ENCODE data around the gene PTPN2. TPM values are rescaled to one million over a fixed set of nuclear protein-coding genes. Genes with fewer than 3 reads are reported as not detected.
"Not testable (repeated sequence)": the region's sequence is repeated elsewhere in the genome, so short reads cannot be mapped to it uniquely, and the experiment has no call there.

The PTPN2 gene
- total RNA-seq, 1 experiment from 2014 or later: 46.9 TPM

GRCh38 chr18:12880541-12880910, 3.5 kb downstream of the PTPN2 start:
- Histone ChIP-seq H3K27me3 (ENCODE audit: control insufficient read depth, insufficient read depth, low read length) (no peaks in the 10 kb centered on the region), H3K4me3 (ENCODE audit: insufficient read depth, low read depth, low read length) (no peak overlapping the region), H3K36me3 (replicated peaks; ENCODE audit: control insufficient read depth, insufficient read depth, low read length) (no peaks in the 10 kb centered on the region)
- no peak for DNase-seq

DNA sequence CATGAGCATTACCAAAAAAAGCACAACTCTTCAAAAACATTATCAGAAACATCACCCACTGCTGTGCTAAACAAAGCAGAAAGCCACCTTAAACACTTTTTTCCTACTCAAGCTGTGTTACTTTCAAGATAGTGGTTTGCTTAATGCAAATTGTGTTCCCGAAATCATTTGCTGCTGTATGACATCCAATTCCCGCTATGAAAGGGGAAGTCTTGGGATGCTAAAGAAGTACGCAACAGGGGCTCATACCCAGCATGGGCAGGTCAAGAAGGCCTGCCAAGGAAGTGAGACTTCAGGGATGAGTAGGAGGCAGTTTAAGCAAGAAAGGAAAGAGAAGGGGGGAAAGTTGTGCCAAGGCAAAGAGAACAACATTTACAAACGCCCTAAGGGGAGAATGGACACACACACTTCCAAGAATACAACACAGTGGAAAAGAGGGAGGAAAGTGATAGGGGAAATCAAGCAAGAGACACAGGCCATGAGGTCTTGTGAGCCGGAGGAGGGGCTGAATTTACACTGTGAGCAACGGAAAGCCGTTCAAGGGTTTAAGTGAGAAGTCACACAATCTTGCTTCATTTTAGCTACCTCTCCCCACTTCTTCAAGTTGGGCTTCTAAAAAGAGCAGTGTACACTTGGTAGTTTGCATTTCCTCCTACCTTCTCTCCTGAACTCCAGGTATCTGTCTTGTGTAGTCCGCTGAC, 4.0 kb downstream of the PTPN2 start:
- DNase-seq: peak; percentile 55
- Histone ChIP-seq H3K4me3 (ENCODE audit: insufficient read depth, low read depth, low read length) (no peak overlapping the region), H3K27me3 (ENCODE audit: control insufficient read depth, insufficient read depth, low read length) (no peaks in the 10 kb centered on the region), H3K36me3 (replicated peaks; ENCODE audit: control insufficient read depth, insufficient read depth, low read length) (no peaks in the 10 kb centered on the region)

- not testable (repeated sequence) for H3K36me3 ChIP-seq (replicated peaks; ENCODE audit: control insufficient read depth, insufficient read depth, low read length); H3K27me3 ChIP-seq (ENCODE audit: control insufficient read depth, insufficient read depth, low read length); H3K4me3 ChIP-seq (ENCODE audit: insufficient read depth, low read depth, low read length); DNase-seq
Observed at GRCh38 chr18:12874992-12875391, 9.0 kb downstream of the PTPN2 start.

- DNase-seq; H3K4me3 ChIP-seq (ENCODE audit: insufficient read depth, low read depth, low read length); H3K27me3 ChIP-seq (ENCODE audit: control insufficient read depth, insufficient read depth, low read length); H3K36me3 ChIP-seq (replicated peaks; ENCODE audit: control insufficient read depth, insufficient read depth, low read length): not testable (repeated sequence)
Observed at GRCh38 chr18:12873961-12874567, 10.0 kb downstream of the PTPN2 start.

- no peak for DNase-seq
- H3K4me3 ChIP-seq (ENCODE audit: insufficient read depth, low read depth, low read length): no peak overlapping the region
- no peaks in the 10 kb centered on the region for H3K36me3 ChIP-seq (replicated peaks; ENCODE audit: control insufficient read depth, insufficient read depth, low read length)
- H3K27me3 ChIP-seq (ENCODE audit: control insufficient read depth, insufficient read depth, low read length): no peaks in the 10 kb centered on the region
Observed at GRCh38 chr18:12872408-12872807, 11.6 kb downstream of the PTPN2 start.

GRCh38 chr18:12868576-12868975, 15.5 kb downstream of the PTPN2 start:
- no peaks in the 10 kb centered on the region for H3K27me3 ChIP-seq (ENCODE audit: control insufficient read depth, insufficient read depth, low read length)
- DNase-seq: no peak
- no peaks in the 10 kb centered on the region for H3K36me3 ChIP-seq (replicated peaks; ENCODE audit: control insufficient read depth, insufficient read depth, low read length)
- no peak overlapping the region for H3K4me3 ChIP-seq (ENCODE audit: insufficient read depth, low read depth, low read length)

- no peaks in the 10 kb centered on the region for H3K27me3 ChIP-seq (ENCODE audit: control insufficient read depth, insufficient read depth, low read length)
- no peak overlapping the region for H3K4me3 ChIP-seq (ENCODE audit: insufficient read depth, low read depth, low read length)
- H3K36me3 ChIP-seq (replicated peaks; ENCODE audit: control insufficient read depth, insufficient read depth, low read length): no peaks in the 10 kb centered on the region
- no peak for DNase-seq
Observed at GRCh38 chr18:12867441-12868123, 16.5 kb downstream of the PTPN2 start.

DNA sequence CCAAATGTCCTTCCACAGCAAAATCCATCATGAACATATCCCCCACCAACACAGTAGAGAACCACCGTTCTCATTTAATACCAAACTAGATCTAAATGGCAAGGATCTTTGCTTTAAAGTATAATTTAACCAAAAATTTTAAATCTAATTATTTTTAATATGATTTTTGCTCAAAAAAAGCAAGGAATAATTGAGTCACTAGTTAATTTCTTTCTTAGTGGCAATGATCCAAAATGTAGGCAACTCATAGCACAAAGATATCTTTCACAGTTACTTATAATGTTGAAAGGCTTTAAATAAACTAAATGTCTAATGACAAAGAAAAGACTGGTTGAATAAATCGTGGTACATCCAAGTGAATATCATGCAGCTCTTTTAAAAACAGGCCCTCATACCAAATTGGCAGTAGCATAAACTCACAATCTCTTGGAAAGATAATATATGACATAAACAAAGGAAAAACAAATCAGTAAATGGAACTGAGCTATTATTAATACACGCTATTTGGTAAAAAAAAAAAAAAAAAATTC, 20.3 kb downstream of the PTPN2 start:
- Histone ChIP-seq H3K36me3 (replicated peaks; ENCODE audit: control insufficient read depth, insufficient read depth, low read length) (no peaks in the 10 kb centered on the region), H3K27me3 (ENCODE audit: control insufficient read depth, insufficient read depth, low read length) (no peaks in the 10 kb centered on the region), H3K4me3 (ENCODE audit: insufficient read depth, low read depth, low read length) (no peak overlapping the region)
- DNase-seq: no peak

DNA sequence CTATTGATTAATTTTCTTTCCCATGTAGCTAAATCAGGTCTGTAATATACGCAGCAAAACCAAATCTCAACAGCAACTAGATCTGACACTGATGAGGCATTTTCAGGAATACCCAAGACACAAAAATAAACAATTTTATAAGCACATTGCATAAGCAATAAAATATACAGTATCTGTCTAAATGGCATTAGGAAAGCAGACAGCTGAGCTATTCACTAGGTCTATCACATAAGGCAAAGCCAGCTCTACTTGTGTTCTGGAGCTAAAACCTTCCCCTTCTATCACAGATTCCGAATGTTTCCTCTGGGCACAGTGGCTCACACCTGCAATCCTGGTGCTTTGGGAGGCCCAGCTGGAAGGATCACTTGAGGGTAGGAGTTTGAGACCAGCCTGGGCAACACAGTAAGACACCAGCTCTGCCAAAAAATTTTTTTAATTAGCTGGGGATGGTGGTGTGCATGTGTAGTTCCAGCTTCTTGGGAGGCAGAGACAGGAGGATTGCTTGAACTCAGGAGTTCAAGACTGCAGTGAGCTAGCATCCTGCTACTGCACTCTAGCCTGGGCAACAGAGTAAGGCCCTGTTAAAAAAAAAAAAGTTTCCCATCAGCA, 21.1 kb downstream of the PTPN2 start:
- no peak for DNase-seq
- no peak overlapping the region for H3K4me3 ChIP-seq (ENCODE audit: insufficient read depth, low read depth, low read length)
- no peaks in the 10 kb centered on the region for H3K27me3 ChIP-seq (ENCODE audit: control insufficient read depth, insufficient read depth, low read length)

GRCh38 chr18:12862467-12862866, 21.6 kb downstream of the PTPN2 start:
- peak; percentile 62 for DNase-seq
- no peak overlapping the region for H3K4me3 ChIP-seq (ENCODE audit: insufficient read depth, low read depth, low read length)

More for the DNA sequence above, 21.1 kb downstream of the PTPN2 start:
- no peaks in the 10 kb centered on the region for H3K36me3 ChIP-seq (replicated peaks; ENCODE audit: control insufficient read depth, insufficient read depth, low read length)

GRCh38 chr18:12861637-12862036, 22.4 kb downstream of the PTPN2 start:
- no peak overlapping the region for H3K4me3 ChIP-seq (ENCODE audit: insufficient read depth, low read depth, low read length)
- H3K27me3 ChIP-seq (ENCODE audit: control insufficient read depth, insufficient read depth, low read length): no peaks in the 10 kb centered on the region
- DNase-seq: no peak
- H3K36me3 ChIP-seq (replicated peaks; ENCODE audit: control insufficient read depth, insufficient read depth, low read length): no peaks in the 10 kb centered on the region

More at GRCh38 chr18:12862467-12862866, 21.6 kb downstream of the PTPN2 start:
- Histone ChIP-seq H3K36me3 (replicated peaks; ENCODE audit: control insufficient read depth, insufficient read depth, low read length) (no peaks in the 10 kb centered on the region), H3K27me3 (ENCODE audit: control insufficient read depth, insufficient read depth, low read length) (no peaks in the 10 kb centered on the region)

GRCh38 chr18:12860530-12860929, 23.5 kb downstream of the PTPN2 start:
- H3K36me3 ChIP-seq (replicated peaks; ENCODE audit: control insufficient read depth, insufficient read depth, low read length): no peaks in the 10 kb centered on the region; the same call in 1 of the 2 replicates
- no peak for DNase-seq
- H3K27me3 ChIP-seq (ENCODE audit: control insufficient read depth, insufficient read depth, low read length): no peaks in the 10 kb centered on the region
- H3K4me3 ChIP-seq (ENCODE audit: insufficient read depth, low read depth, low read length): no peak overlapping the region

GRCh38 chr18:12858991-12859390, 25.0 kb downstream of the PTPN2 start:
- Histone ChIP-seq H3K27me3 (ENCODE audit: control insufficient read depth, insufficient read depth, low read length) (no peaks in the 10 kb centered on the region), H3K4me3 (ENCODE audit: insufficient read depth, low read depth, low read length) (no peak overlapping the region), H3K36me3 (replicated peaks; ENCODE audit: control insufficient read depth, insufficient read depth, low read length) (no peaks in the 10 kb centered on the region; the same call in 1 of the 2 replicates)
- DNase-seq: no peak

DNA sequence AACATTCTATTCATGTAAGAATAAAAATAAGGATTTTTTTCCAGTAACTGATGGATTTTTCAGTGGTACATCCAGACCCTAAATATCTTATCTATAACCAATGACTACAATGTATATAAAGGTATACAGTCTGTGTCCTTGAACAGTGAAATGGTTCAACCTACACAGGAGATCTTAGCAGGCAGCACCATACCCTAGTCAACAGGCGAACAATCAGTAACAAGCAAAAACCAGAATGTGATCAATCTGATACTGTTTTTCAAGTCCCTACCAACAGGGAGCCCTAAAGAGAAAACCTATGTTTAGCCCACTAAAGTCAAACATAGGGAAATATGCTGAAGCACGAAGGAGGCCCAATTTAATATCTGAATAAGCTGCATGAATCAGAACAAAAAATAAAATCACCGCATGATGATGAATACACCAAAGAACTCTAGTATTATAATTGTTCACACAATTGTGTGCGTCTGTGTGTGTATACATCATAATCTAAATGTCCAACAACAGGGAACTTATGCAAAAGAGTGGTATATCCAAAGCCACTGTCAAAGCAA, 26.0 kb downstream of the PTPN2 start:
- Histone ChIP-seq H3K27me3 (ENCODE audit: control insufficient read depth, insufficient read depth, low read length) (no peaks in the 10 kb centered on the region), H3K36me3 (replicated peaks; ENCODE audit: control insufficient read depth, insufficient read depth, low read length) (no peaks in the 10 kb centered on the region; the same call in 1 of the 2 replicates), H3K4me3 (ENCODE audit: insufficient read depth, low read depth, low read length) (no peak overlapping the region)
- DNase-seq: no peak

Measured in H7 (cell line).